Endothelial cell of umbilical vein (primary cell): ENCODE measurements around the gene SLC43A1. TPM values are rescaled to one million over a fixed set of nuclear protein-coding genes. Genes with fewer than 3 reads are reported as not detected.

Experiments
- BruUV-seq: library from RNA; stranded (reverse); fragments of 400-500 nt; replicated peaks from 2 replicates; lab custom pipeline; 2021; lab: Mats Ljungman, UMichigan
- CTCF ChIA-PET: fragments of 300-600, 350-600 bp; sonication (Branson Sonifier 250); formaldehyde crosslinking; loops from one replicate; lab custom pipeline; 2021; ENCODE audit warnings: antibody characterized with exemption, inconsistent platforms; lab: Charles Lee
- POLR2A ChIA-PET: fragments of 300-600, 350-600 bp; sonication (Branson Sonifier 250); formaldehyde crosslinking; loops from one replicate; lab custom pipeline; 2021; ENCODE audit warnings: antibody characterized with exemption, inconsistent platforms; lab: Charles Lee
- DNase-seq: peaks from one replicate; pipeline ENCODE4 v3.0.0-alpha.2; 2011; ENCODE audit warnings: low read depth, low spot score
- FAIRE-seq: peaks from 2 replicates; lab custom pipeline; 2011; peaks lifted over from hg19 to GRCh38; lab: Jason Lieb, UNC
- H2AFZ ChIP-seq: 2 replicates; pipeline ENCODE4 v1.6.0; 2012; ENCODE audit warnings: low read depth, low read length, control low read depth, inconsistent platforms
- H3K27ac ChIP-seq: 2 replicates; pipeline ENCODE4 v1.5.1; 2011; ENCODE audit warnings: low read depth, mild to moderate bottlenecking, control low read depth, low read length, moderate library complexity; ENCODE audit not compliant: insufficient read depth
- H3K27me3 ChIP-seq, 2 experiments: 2 replicates each; pipeline versions ENCODE4 v1.6.0 to v1.6.1; 2011; ENCODE audit warnings: low read length in 2 of 2, mixed read lengths in 1 of 2; ENCODE audit not compliant: control insufficient read depth in 2 of 2, insufficient read depth in 2 of 2
- H3K36me3 ChIP-seq, 2 experiments: 2 replicates in 1 of 2; 3 replicates in 1 of 2; pipeline ENCODE4 v1.5.1; 2011; ENCODE audit warnings: low read length in 2 of 2, mild to moderate bottlenecking in 1 of 2, moderate library complexity in 1 of 2; ENCODE audit not compliant: control insufficient read depth in 2 of 2, insufficient read depth in 2 of 2; ENCODE audit errors: extremely low read depth in 1 of 2
- H3K4me1 ChIP-seq: 3 replicates; pipeline ENCODE4 v1.5.1; 2011; ENCODE audit warnings: mild to moderate bottlenecking, low read length; ENCODE audit not compliant: control insufficient read depth, insufficient read depth; ENCODE audit errors: extremely low read depth
- H3K4me2 ChIP-seq: 2 replicates; pipeline ENCODE4 v1.6.1; 2011; ENCODE audit warnings: low read length, control low read depth, mixed read lengths; ENCODE audit not compliant: insufficient read depth
- H3K4me3 ChIP-seq, 3 experiments: fragments of 200-600 bp in 1 of 3; sonication (generic), shearing (Covaris generic) in 1 of 3; replicated peaks in 1 of 3; 2 replicates each; pipeline ENCODE4 v1.5.1; 2011 to 2016; ENCODE audit warnings: control low read depth in 3 of 3, low read length in 3 of 3, mild to moderate bottlenecking in 2 of 3, inconsistent platforms in 1 of 3, low read depth in 1 of 3, moderate library complexity in 1 of 3; ENCODE audit not compliant: insufficient read depth in 1 of 3
- H3K79me2 ChIP-seq: 2 replicates; pipeline ENCODE4 v1.6.0; 2012; ENCODE audit warnings: low read length, inconsistent platforms; ENCODE audit not compliant: control insufficient read depth, insufficient read depth
- H3K9ac ChIP-seq: replicated peaks from 2 replicates; pipeline ENCODE3; 2011; ENCODE audit warnings: low read length, control low read depth; ENCODE audit not compliant: insufficient read depth; ENCODE audit errors: extremely low read depth
- H3K9me1 ChIP-seq: replicated peaks from 3 replicates; pipeline ENCODE4 v1.6.0; 2011; ENCODE audit warnings: mild to moderate bottlenecking, low read length; ENCODE audit not compliant: control insufficient read depth, insufficient read depth; ENCODE audit errors: extremely low read depth
- H3K9me3 ChIP-seq: replicated peaks from 2 replicates; pipeline ENCODE4 v1.5.1; 2012; ENCODE audit warnings: low read length, inconsistent platforms; ENCODE audit not compliant: control insufficient read depth, insufficient read depth
- H4K20me1 ChIP-seq: replicated peaks from 2 replicates; pipeline ENCODE3; 2011; ENCODE audit warnings: mild to moderate bottlenecking, low read length; ENCODE audit not compliant: control insufficient read depth, insufficient read depth; ENCODE audit errors: extremely low read depth
- CTCF ChIP-seq, 2 donors: IDR thresholded peaks; 1 replicate in 1 of 2; 2 replicates in 1 of 2; pipeline ENCODE4 v1.5.1; 2011; ENCODE audit warnings: low read length in 2 of 2, mild to moderate bottlenecking in 2 of 2, moderate library complexity in 2 of 2, control low read depth in 1 of 2, inconsistent platforms in 1 of 2, low read depth in 1 of 2; ENCODE audit not compliant: insufficient read depth in 1 of 2; ENCODE audit errors: extremely low read depth in 1 of 2
- EZH2 ChIP-seq: IDR thresholded peaks from 2 replicates; pipeline ENCODE4 v1.6.1; 2012; ENCODE audit warnings: borderline replicate concordance, low read depth, mild to moderate bottlenecking, moderate library complexity, low read length, inconsistent platforms; ENCODE audit not compliant: severe bottlenecking
- FOS ChIP-seq: IDR thresholded peaks from 2 replicates; pipeline ENCODE4 v1.6.1; 2011; ENCODE audit warnings: mild to moderate bottlenecking, low read length, moderate library complexity, borderline replicate concordance; ENCODE audit not compliant: insufficient read depth
- GATA2 ChIP-seq: IDR thresholded peaks from 2 replicates; pipeline ENCODE4 v1.7.0; 2011; ENCODE audit warnings: low read depth, mild to moderate bottlenecking, moderate library complexity, mixed read lengths, low read length; ENCODE audit not compliant: insufficient read length, insufficient read depth
- JUN ChIP-seq: IDR thresholded peaks from 2 replicates; pipeline ENCODE4 v1.6.1; 2011; ENCODE audit warnings: borderline replicate concordance, low read depth; ENCODE audit not compliant: insufficient read length, insufficient read depth
- MAX ChIP-seq: IDR thresholded peaks from 2 replicates; pipeline ENCODE4 v1.6.1; 2011; ENCODE audit not compliant: insufficient read depth, insufficient read length
- MYC ChIP-seq: IDR thresholded peaks from one replicate; pipeline ENCODE4 v1.6.1; 2011; ENCODE audit warnings: mild to moderate bottlenecking, low read depth, low read length
- POLR2A ChIP-seq: IDR thresholded peaks from 2 replicates; pipeline ENCODE4 v1.6.1; 2012; ENCODE audit warnings: low read depth, mild to moderate bottlenecking, control low read depth, low read length
- POLR2AphosphoS5 ChIP-seq: IDR thresholded peaks from 2 replicates; pipeline ENCODE4 v1.6.1; 2012; ENCODE audit warnings: low read depth, mild to moderate bottlenecking, control low read depth, low read length, moderate library complexity; ENCODE audit not compliant: insufficient read depth
- dilution Hi-C: fragments of 300-500 bp; cut with MboI; formaldehyde crosslinking; loops from one replicate; pipeline ENCODE4 v1.15.0; 2019; ENCODE audit warnings: low sequenced_read_pairs; ENCODE audit not compliant: extremely low pct_ligation_motif_present
- intact Hi-C: fragments of 100-400 bp; cut with micrococcal nuclease; formaldehyde crosslinking; loops from one replicate; pipeline ENCODE4 v1.10.0; 2022
- polyA plus RNA-seq, 4 experiments: library from polyadenylated mRNA; depleted of rRNA in 3 of 4; stranded (reverse) in 3 of 4; unstranded in 1 of 4; fragments of >200 nt; gene quantifications; 2 replicates each; pipeline versions ENCODE4 v1.2.1 to v1.2.3, GENCODE V29; 2011 to 2012; ENCODE audit warnings: missing spikeins in 1 of 4
- total RNA-seq: library from RNA; stranded (reverse); gene quantifications from 2 replicates; pipeline ENCODE4 v1.2.3, GENCODE V29; 2021

SLC43A1 gene
- total and polyA plus RNA-seq, 2 donors (not counting 3 experiments of a cell fraction or from before 2014, with no cell fraction given): 13.7 to 19.5 TPM

GRCh38 chr11:57512646-57513451 is 2.7 kb downstream of the SLC43A1 start:
- CTCF ChIA-PET: interaction anchor here (1.1 to 9.0 kb wide), 4 partner anchors 14 to 86 kb away, joined by 3 to 166 read pairs (median 56); partner anchors contain the start of gene SLC43A3
- Histone ChIP-seq H3K9me1 (no peaks in the 10 kb centered on the region), H3K79me2 (no peaks in the 10 kb centered on the region), H3K36me3 (no peaks in the 10 kb centered on the region), H3K4me1 (peaks cover 9% of the 10 kb centered on the region), H3K9me3 (no peaks in the 10 kb centered on the region), H3K4me3 (no peak overlapping the region), H2AFZ (no peak overlapping the region), H3K4me2 (no peak overlapping the region), H3K9ac (no peak overlapping the region), H3K27ac (no peak overlapping the region), H4K20me1 (no peaks in the 10 kb centered on the region), H3K27me3 (no peaks in the 10 kb centered on the region)
- no peak for DNase-seq
- TF ChIP-seq FOS (no peak), GATA2 (no peak), MAX (no peak), CTCF (IDR thresholded peaks at IDR 0.05; ENCODE audit: extremely low read depth in 1 of 2, insufficient read depth in 1 of 2, low read depth in 1 of 2, low read length in 2 of 2) (no peak), POLR2A (no peak), MYC (no peak), JUN (no peak), EZH2 (no peak), POLR2AphosphoS5 (no peak)
- no TSS peak for BruUV-seq
- POLR2A ChIA-PET: no interaction called here
- intact Hi-C loops: no loop called here
- dilution Hi-C loops: no loop called here
- no peak for FAIRE-seq
